SKM-1 (cell line): ENCODE results near the gene TSNAXIP1.

Source experiments
- DNase-seq: peaks from one replicate; lab custom pipeline; 2025; ENCODE audit not compliant: unreplicated experiment; lab: John Stamatoyannopoulos, UW

TSNAXIP1 gene

GRCh38 chr16:67781565-67781921 is 25.1 kb upstream of the TSNAXIP1 start:
- no peak for DNase-seq

- no peak for DNase-seq
These were observed 23.9 kb upstream of the TSNAXIP1 start for GRCh38 chr16:67782567-67783352.

- DNase-seq, result no peak
These were observed 23.4 kb upstream of the TSNAXIP1 start for GRCh38 chr16:67783353-67783725.

- DNase-seq, result no peak
These were observed 20.2 kb upstream of the TSNAXIP1 start for GRCh38 chr16:67786491-67786890.

GRCh38 chr16:67790071-67790470 is 16.6 kb upstream of the TSNAXIP1 start:
- no peak for DNase-seq

- no peak for DNase-seq
These were observed 10.5 kb upstream of the TSNAXIP1 start for GRCh38 chr16:67796099-67796718.

GRCh38 chr16:67800338-67800926 is 6.3 kb upstream of the TSNAXIP1 start:
- no peak for DNase-seq

GRCh38 chr16:67801241-67801640 is 5.4 kb upstream of the TSNAXIP1 start:
- no peak for DNase-seq

GRCh38 chr16:67801883-67802282 is 4.8 kb upstream of the TSNAXIP1 start:
- DNase-seq, result no peak

GRCh38 chr16:67803894-67804293 is 2.8 kb upstream of the TSNAXIP1 start:
- no peak for DNase-seq

GRCh38 chr16:67804853-67805542 is 1.7 kb upstream of the TSNAXIP1 start:
- DNase-seq, result no peak

- no peak for DNase-seq
These were observed 816 bp upstream of the TSNAXIP1 start for GRCh38 chr16:67805718-67806427.

- no peak for DNase-seq
These were observed 526 bp downstream of the TSNAXIP1 start for GRCh38 chr16:67807148-67807682.

- no peak for DNase-seq
These were observed 5.2 kb downstream of the TSNAXIP1 start for GRCh38 chr16:67811899-67812298.

GRCh38 chr16:67814567-67814966 is 7.9 kb downstream of the TSNAXIP1 start:
- DNase-seq, result no peak

- no peak for DNase-seq
These were observed 14.0 kb downstream of the TSNAXIP1 start for GRCh38 chr16:67820608-67821259.

GRCh38 chr16:67822511-67822910 is 15.8 kb downstream of the TSNAXIP1 start:
- DNase-seq, result no peak

- no peak for DNase-seq
These were observed 18.4 kb downstream of the TSNAXIP1 start for GRCh38 chr16:67825119-67825518.

GRCh38 chr16:67825906-67826305 is 19.2 kb downstream of the TSNAXIP1 start:
- no peak for DNase-seq

- DNase-seq, result no peak
These were observed 22.0 kb downstream of the TSNAXIP1 start for GRCh38 chr16:67828651-67829050.
